GM10266 (cell line): ENCODE measurements around the gene SLC13A2.

Experiments used
- DNase-seq: peaks from one replicate; pipeline ENCODE4 v3.0.0; 2012; ENCODE audit errors: extremely low spot score
- TF ChIP-seq, protein P1 (sequence below): IDR thresholded peaks from 2 replicates; pipeline ENCODE4 v1.5.1; 2012; ENCODE audit warnings: mild to moderate bottlenecking, low read depth; ENCODE audit not compliant: control insufficient read depth, insufficient read depth; ENCODE audit errors: missing control alignments

Gene SLC13A2

DNA sequence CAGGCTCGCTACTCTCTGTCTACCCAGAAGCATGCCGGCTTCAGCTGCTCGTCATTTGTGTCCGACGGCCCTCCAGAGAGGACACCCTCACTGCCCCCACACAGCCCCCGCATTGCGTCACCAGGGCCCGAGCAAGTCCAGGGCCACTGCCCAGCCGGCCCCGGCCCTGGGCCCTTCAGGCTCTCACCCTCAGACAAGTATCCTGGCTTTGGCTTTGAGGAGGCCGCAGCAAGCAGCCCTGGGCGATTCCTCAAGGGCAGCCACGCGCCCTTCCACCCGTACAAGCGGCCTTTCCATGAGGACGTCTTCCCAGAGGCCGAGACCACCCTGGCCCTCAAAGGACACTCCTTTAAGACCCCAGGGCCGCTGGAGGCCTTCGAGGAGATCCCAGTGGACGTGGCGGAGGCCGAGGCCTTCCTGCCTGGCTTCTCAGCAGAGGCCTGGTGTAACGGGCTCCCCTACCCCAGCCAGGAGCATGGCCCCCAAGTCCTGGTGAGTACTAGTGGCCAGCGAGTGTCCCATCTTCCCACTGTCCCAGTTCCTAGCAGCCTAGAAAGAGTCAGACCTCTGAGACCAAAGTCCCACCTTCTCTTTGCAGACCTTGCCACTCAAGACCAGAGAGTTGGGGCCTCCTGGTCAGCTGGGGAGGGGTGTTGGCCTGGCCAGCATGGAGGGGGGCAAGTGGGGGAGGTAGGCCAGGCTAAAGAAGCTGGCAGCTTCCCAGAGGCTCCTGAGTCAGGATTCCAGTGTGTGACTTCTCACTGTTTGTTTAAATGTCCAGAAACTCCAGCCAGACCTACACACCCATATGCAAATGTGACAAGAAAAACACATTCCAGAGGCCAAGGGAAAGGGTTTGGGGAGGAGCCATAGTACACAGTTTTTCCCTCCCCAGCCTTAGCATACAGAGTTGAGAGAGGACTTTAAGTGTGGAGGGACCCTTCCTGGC lies 51.3 kb downstream of the SLC13A2 start:
- no peak for DNase-seq

DNA sequence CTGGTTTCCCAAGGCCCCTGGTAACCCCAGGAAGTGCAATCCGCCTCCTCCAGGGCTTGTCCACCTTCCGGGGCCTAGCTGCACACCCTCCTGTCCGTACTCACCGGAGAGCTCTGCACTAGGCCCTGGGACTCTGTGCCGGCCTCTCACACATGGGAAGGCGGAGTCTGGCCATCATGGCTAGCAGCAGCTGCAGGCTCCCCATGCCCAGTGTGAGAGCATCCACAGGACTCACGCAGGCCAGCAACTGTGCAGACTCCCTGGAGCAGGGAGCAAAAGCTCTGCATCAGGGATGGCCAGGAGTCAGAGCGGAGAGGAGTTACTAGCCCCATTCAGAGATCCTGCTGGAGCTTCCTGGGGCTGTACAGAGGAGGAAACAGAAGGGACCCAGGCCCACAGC lies 52.9 kb downstream of the SLC13A2 start:
- TF ChIP-seq, protein P1, sequence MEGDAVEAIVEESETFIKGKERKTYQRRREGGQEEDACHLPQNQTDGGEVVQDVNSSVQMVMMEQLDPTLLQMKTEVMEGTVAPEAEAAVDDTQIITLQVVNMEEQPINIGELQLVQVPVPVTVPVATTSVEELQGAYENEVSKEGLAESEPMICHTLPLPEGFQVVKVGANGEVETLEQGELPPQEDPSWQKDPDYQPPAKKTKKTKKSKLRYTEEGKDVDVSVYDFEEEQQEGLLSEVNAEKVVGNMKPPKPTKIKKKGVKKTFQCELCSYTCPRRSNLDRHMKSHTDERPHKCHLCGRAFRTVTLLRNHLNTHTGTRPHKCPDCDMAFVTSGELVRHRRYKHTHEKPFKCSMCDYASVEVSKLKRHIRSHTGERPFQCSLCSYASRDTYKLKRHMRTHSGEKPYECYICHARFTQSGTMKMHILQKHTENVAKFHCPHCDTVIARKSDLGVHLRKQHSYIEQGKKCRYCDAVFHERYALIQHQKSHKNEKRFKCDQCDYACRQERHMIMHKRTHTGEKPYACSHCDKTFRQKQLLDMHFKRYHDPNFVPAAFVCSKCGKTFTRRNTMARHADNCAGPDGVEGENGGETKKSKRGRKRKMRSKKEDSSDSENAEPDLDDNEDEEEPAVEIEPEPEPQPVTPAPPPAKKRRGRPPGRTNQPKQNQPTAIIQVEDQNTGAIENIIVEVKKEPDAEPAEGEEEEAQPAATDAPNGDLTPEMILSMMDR: no peak
- DNase-seq: no peak

More for the DNA sequence above, 51.3 kb downstream of the SLC13A2 start:
- TF ChIP-seq, protein P1: no peak

DNA sequence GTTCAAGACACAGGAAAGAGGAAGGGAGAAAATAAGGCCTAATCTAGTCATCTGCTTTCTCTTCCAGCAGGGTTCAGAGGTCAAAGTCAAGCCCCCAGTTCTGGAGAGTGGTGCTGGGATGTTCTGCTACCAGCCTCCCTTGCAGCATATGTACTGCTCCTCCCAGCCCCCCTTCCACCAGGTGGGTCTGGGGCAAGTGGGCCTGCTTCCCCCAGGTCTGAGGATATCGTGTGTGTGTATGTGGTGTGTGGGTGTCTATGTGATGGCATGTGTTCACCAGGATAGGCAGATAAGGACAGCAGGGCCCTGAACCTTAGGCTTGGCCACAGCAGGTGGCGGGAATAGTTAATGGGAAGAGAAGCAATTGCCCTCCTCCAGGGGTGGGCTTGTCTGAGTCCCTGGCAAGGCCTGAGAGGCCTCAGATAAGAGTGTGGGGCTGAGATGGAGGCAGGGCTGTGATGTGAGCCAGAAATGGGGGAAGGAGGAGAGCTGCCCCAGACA lies 53.8 kb downstream of the SLC13A2 start:
- TF ChIP-seq, protein P1: no peak
- no peak for DNase-seq

DNA sequence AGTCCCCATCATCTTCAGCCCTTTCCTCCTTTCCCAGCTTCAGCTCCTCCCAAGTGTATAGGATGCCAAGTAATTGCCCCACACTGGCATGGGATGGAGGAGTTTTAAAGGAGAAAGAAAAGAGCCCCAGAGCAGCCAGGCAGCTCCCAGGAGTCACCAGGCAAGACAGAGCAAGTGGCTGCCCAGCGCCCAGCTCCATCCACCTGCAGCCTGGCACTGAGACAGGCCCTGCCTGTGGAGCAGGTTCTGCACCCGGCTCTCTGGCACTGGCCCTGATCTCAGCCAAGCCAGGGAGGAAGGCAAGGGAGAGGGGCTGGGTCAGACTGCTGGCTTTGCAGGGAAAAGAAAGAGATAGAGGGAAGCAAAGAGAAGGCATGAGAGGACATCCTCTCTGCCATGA lies 54.4 kb downstream of the SLC13A2 start:
- TF ChIP-seq, protein P1: no peak

DNA sequence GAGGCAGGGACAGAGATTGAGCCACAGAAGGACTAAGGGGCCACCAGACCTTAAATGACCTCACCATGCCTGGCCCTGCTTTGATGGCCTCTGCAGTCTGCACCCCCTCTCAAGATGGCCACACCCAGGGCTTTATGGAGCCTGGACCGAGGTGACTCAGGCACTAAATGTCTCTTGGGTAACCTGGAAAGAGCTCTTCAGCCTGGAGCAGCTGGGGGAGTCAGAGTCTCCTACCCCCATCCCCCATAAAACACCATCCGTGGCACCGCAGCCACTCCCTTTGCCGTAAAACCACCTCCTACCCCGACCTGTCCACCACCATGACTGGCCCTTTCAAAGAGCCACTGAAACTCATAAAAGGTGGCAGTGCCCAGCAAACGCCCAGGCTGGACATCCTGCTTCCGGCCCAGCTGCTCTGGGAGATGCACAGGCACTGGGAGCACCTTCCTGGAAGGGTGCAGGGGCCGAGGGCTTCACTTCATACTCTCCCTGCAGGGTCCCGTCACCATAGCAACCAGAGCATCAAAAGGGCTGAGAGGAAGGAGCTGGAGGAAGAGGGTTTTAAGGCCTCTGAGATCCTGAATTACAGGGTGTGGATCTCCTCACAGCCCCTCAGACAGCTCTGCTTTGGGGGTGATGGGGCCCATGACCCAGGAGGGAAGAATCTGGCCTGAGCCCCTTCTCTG lies 55.0 kb downstream of the SLC13A2 start:
- no peak for DNase-seq
- TF ChIP-seq, protein P1: no peak

More for the DNA sequence above, 54.4 kb downstream of the SLC13A2 start:
- no peak for DNase-seq

DNA sequence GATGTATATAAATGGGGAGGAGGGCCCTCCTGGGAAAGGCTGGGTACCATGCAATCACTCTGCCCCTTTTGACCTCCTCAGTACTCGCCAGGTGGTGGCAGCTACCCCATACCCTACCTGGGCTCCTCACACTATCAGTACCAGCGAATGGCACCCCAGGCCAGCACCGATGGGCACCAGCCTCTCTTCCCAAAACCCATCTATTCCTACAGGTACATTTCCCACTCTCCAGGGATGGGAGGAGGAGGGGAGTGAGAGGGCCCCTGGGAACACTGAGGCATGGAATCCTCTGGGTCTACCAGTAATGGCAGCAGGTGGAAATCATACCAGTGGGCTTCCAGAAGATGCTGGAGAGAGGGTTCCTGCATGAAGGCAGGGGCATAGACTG lies 55.6 kb downstream of the SLC13A2 start:
- TF ChIP-seq, protein P1: no peak
- no peak for DNase-seq
